Astrocyte of the cerebellum (primary cell): ENCODE data around the gene GABRG3.

Source experiments
- DNase-seq: peaks from one replicate; pipeline ENCODE4 v3.0.0-alpha.2; 2011; ENCODE audit warnings: low read depth
- H3K4me3 ChIP-seq: 2 replicates; pipeline ENCODE4 v1.5.1; 2011; ENCODE audit warnings: mild to moderate bottlenecking, low read depth, low read length, moderate library complexity
- CTCF ChIP-seq: IDR thresholded peaks from 2 replicates; pipeline ENCODE4 v1.5.1; 2012; ENCODE audit warnings: low read length, low read depth, moderate library complexity, mild to moderate bottlenecking; ENCODE audit errors: missing control alignments
- in situ Hi-C: cut with HindIII; loops from 2 replicates; pipeline ENCODE4 v1.10.0; 2017; ENCODE audit warnings: low sequenced_read_pairs

GABRG3 gene

GRCh38 chr15:27292641-27293040 is 321.7 kb downstream of the GABRG3 start:
- no peak for DNase-seq
- TF ChIP-seq CTCF = no peak
- no peak overlapping the region for H3K4me3 ChIP-seq
- in situ Hi-C loops = no loop called here

- DNase-seq = no peak
- in situ Hi-C loops = no loop called here
- no peak for TF ChIP-seq CTCF
Observed at GRCh38 chr15:27293607-27294006, 322.6 kb downstream of the GABRG3 start.

GRCh38 chr15:27317736-27318135 is 346.8 kb downstream of the GABRG3 start:
- no peak for DNase-seq
- in situ Hi-C loops = no loop called here
- no peak overlapping the region for H3K4me3 ChIP-seq
- no peak for TF ChIP-seq CTCF

More at GRCh38 chr15:27293607-27294006, 322.6 kb downstream of the GABRG3 start:
- H3K4me3 ChIP-seq = no peak overlapping the region

- no peak overlapping the region for H3K4me3 ChIP-seq
- DNase-seq = no peak
- no peak for TF ChIP-seq CTCF
- in situ Hi-C loops = no loop called here
Observed at GRCh38 chr15:27323801-27324200, 352.8 kb downstream of the GABRG3 start.

GRCh38 chr15:27324886-27325615 is 354.1 kb downstream of the GABRG3 start:
- in situ Hi-C loops = no loop called here
- DNase-seq = no peak
- H3K4me3 ChIP-seq = no peak overlapping the region
- no peak for TF ChIP-seq CTCF

GRCh38 chr15:27327467-27328025 is 356.6 kb downstream of the GABRG3 start:
- H3K4me3 ChIP-seq = no peak overlapping the region
- no peak for TF ChIP-seq CTCF
- in situ Hi-C loops = no loop called here
- no peak for DNase-seq
